Uterus (tissue), 2 donors: ENCODE data around the gene RNF114.
"Not testable (repeated sequence)": the region's sequence is repeated elsewhere in the genome, so short reads cannot be mapped to it uniquely, and the experiment has no call there.

Experiments used
- CTCF ChIP-seq, 4 experiments: fragments of 200-600 bp in 2 of 4; fragments of 450-650 bp in 2 of 4; sonication (generic) in 2 of 4; IDR thresholded peaks; one replicate each; pipeline ENCODE4 v1.5.1; 2016 to 2019; ENCODE audit warnings: antibody characterized with exemption in 4 of 4, mild to moderate bottlenecking in 2 of 4, moderate library complexity in 1 of 4
- POLR2A ChIP-seq, 2 donors: fragments of 450-650 bp; IDR thresholded peaks; one replicate each; pipeline ENCODE4 v1.6.1; 2016; ENCODE audit warnings: antibody characterized with exemption in 2 of 2, mild to moderate bottlenecking in 1 of 2, moderate library complexity in 1 of 2

DNA sequence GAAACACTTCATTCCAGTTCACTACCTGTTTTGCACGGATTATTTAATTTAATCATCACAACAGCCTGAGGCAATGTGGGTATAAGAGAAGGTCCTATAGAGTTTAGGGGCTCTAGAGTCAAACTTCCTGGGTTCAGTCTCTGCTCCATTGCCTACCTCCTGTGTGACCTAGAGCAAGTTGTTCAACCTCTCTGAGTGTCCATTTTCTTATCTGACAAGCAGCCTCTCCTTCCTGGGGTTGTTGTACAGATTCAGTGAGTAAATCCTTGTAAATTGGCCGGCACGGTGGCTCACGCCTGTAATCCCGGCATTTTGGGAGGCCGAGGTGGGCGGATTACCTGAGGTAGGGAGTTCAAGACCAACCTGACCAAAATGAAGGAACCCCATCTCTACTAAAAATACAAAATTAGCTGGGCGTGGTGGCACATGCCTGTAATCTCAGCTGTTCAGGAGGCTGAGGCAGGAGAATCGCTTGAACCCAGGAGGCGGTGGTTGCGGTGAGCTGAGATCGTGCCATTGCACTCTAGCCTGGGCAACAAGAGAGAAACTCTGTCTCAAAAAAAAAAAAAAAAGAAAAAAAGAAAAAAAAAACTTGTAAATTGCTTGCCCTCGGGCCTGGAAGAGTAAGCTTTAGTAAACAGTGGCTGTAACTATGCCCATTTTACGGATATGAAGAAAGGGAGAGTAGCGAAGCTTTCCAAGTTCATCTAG lies 62.4 kb downstream of the RNF114 start:
- not testable (repeated sequence) for TF ChIP-seq POLR2A, CTCF (IDR thresholded peaks at IDR 0.05)
